OCI-LY7 (cell line): ENCODE data around the gene GGTLC1. TPM values are rescaled to one million over a fixed set of nuclear protein-coding genes. Genes with fewer than 3 reads are reported as not detected.

ENCODE experiments used
- BruUV-seq: library from RNA; stranded (reverse); fragments of 400-500 nt; replicated peaks from 2 replicates; lab custom pipeline; 2021; lab: Mats Ljungman, UMichigan
- CTCF ChIA-PET: fragments of 300-600 bp; sonication (Branson Sonifier 250); formaldehyde crosslinking; loops from one replicate; lab custom pipeline; 2022; ENCODE audit warnings: antibody characterized with exemption; ENCODE audit not compliant: unreplicated experiment; lab: Charles Lee
- POLR2A ChIA-PET: fragments of 300-600 bp; sonication (Branson Sonifier 250); formaldehyde crosslinking; loops from one replicate; lab custom pipeline; 2022; ENCODE audit warnings: antibody characterized with exemption; lab: Charles Lee
- DNase-seq: peaks from one replicate; pipeline ENCODE4 v3.0.0-alpha.2; 2015; ENCODE audit warnings: low spot score
- H2AFZ ChIP-seq: fragments of 200-600 bp; sonication (generic), shearing (Covaris generic); 2 replicates; pipeline ENCODE4 v1.6.1; 2014; ENCODE audit warnings: mild to moderate bottlenecking, antibody characterized with exemption, low read length, moderate library complexity
- H3K27ac ChIP-seq: fragments of 200-600 bp; sonication (generic); 2 replicates; pipeline ENCODE4 v1.5.1; 2014; ENCODE audit warnings: mixed run types, low read depth, mild to moderate bottlenecking, moderate library complexity, low read length, inconsistent platforms; ENCODE audit not compliant: poor library complexity, severe bottlenecking
- H3K36me3 ChIP-seq: fragments of 200-600 bp; sonication (generic); 2 replicates; pipeline ENCODE4 v1.6.1; 2014; ENCODE audit warnings: mild to moderate bottlenecking, antibody characterized with exemption, low read length, moderate library complexity, mixed read lengths; ENCODE audit not compliant: insufficient read depth
- H3K4me1 ChIP-seq: fragments of 200-600 bp; sonication (generic); 2 replicates; pipeline ENCODE4 v1.5.1; 2014; ENCODE audit warnings: mild to moderate bottlenecking, low read length; ENCODE audit not compliant: insufficient read depth, poor library complexity, severe bottlenecking
- H3K4me2 ChIP-seq: fragments of 200-600 bp; sonication (generic); 2 replicates; pipeline ENCODE4 v1.6.1; 2014; ENCODE audit warnings: mild to moderate bottlenecking, low read length
- H3K4me3 ChIP-seq: fragments of 200-600 bp; sonication (generic); 2 replicates; pipeline ENCODE4 v1.5.1; 2014; ENCODE audit warnings: mild to moderate bottlenecking, low read depth, low read length; ENCODE audit not compliant: poor library complexity, severe bottlenecking
- H3K79me2 ChIP-seq: fragments of 200-600 bp; sonication (generic); 2 replicates; pipeline ENCODE4 v1.6.1; 2016; ENCODE audit warnings: low read depth, mild to moderate bottlenecking, low read length, moderate library complexity, mixed read lengths; ENCODE audit not compliant: insufficient read depth
- H3K9me2 ChIP-seq: fragments of 200-600 bp; sonication (generic); 2 replicates; pipeline ENCODE4 v1.6.1; 2016; ENCODE audit warnings: mild to moderate bottlenecking, low read length, mixed read lengths; ENCODE audit not compliant: insufficient read depth
- H3K9me3 ChIP-seq: fragments of 200-600 bp; sonication (generic); 2 replicates; pipeline ENCODE4 v1.6.1; 2014; ENCODE audit warnings: mild to moderate bottlenecking, mixed run types, low read length, mixed read lengths
- H4K20me1 ChIP-seq: fragments of 200-600 bp; sonication (generic); 2 replicates; pipeline ENCODE4 v1.6.1; 2014; ENCODE audit warnings: mild to moderate bottlenecking, antibody characterized with exemption, low read length, moderate library complexity, mixed read lengths; ENCODE audit not compliant: insufficient read depth
- CTCF ChIP-seq: fragments of 200-600 bp; sonication (generic); conservative IDR thresholded peaks from 2 replicates; pipeline ENCODE4 v1.5.1; 2014; ENCODE audit warnings: mild to moderate bottlenecking, antibody characterized with exemption, low read length, moderate library complexity, mixed read lengths
- EZH2phosphoT487 ChIP-seq: fragments of 200-600 bp; sonication (generic); IDR thresholded peaks from 2 replicates; pipeline ENCODE4 v1.6.1; 2018; ENCODE audit warnings: low read depth, borderline replicate concordance, mild to moderate bottlenecking, mixed run types, antibody characterized with exemption, low read length, moderate library complexity, mixed read lengths
- intact Hi-C: fragments of 100-400 bp; cut with micrococcal nuclease; formaldehyde crosslinking; loops from one replicate; pipeline ENCODE4 v1.10.0; 2022; ENCODE audit not compliant: unreplicated experiment
- total RNA-seq, 2 experiments: library from RNA; depleted of rRNA in 1 of 2; stranded (reverse); fragments of >200 nt in 1 of 2; shearing (Covaris generic) in 1 of 2; gene quantifications; 2 replicates each; pipeline ENCODE4 v1.2.3, GENCODE V29; 2014 to 2022

GGTLC1 gene
- total RNA-seq, 2 experiments from 2014 or later, result not detected

DNA sequence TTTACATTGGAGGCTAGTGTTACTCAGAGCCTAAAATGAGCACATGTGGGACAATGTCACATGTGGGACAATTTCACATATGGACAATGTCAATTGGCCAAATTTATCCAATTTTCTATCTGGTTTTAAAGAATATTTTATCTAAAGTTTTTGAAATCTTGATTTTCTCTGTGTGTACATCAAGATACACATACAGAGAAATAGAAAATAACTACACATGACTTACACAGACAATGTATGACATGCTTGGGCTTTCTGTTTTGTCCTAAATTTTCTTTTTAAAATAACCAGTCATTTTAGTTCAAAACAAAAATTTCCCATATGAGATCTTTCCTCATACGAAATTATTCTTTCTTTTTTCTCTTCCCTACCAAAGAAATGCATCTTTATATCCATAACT lies 24.6 kb downstream of the GGTLC1 start:
- TF ChIP-seq EZH2phosphoT487 (no peak), CTCF (no peak)
- CTCF ChIA-PET, result no interaction called here
- H2AFZ ChIP-seq, result no peak overlapping the region
- H3K79me2 ChIP-seq, result no peaks in the 10 kb centered on the region
- POLR2A ChIA-PET, result no interaction called here
- no peaks in the 10 kb centered on the region for H4K20me1 ChIP-seq
- no TSS peak for BruUV-seq
- no peaks in the 10 kb centered on the region for H3K4me1 ChIP-seq
- H3K4me2 ChIP-seq, result no peak overlapping the region
- no peak overlapping the region for H3K27ac ChIP-seq
- H3K9me3 ChIP-seq, result peaks cover 24% of the 10 kb centered on the region; the same call in 1 of the 2 replicates
- no peaks in the 10 kb centered on the region for H3K9me2 ChIP-seq
- intact Hi-C loops, result no loop called here
- DNase-seq, result no peak
- no peaks in the 10 kb centered on the region for H3K36me3 ChIP-seq
- H3K4me3 ChIP-seq, result no peak overlapping the region

DNA sequence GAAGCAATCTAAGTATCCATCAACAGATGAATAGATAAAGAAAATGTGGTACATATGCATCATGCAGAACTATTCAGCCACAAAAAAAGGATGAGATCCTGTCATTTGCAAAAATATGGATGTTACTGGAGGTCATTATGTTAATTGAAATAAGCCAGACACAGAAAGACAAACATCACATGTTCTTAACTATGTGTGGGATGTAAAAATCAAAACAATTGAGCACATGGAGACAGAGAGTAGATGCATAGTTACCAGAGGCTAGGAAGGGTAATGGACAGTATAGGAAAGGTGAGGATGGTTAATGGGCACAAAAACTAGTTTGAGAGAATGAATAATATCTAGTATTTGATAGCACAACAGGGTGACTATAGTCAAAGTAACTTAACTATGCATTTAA lies 26.3 kb downstream of the GGTLC1 start:
- H3K9me2 ChIP-seq, result no peaks in the 10 kb centered on the region
- no peak overlapping the region for H3K4me2 ChIP-seq
- no TSS peak for BruUV-seq
- POLR2A ChIA-PET, result no interaction called here
- DNase-seq, result no peak
- intact Hi-C loops, result no loop called here
- no peak for TF ChIP-seq CTCF
- TF ChIP-seq EZH2phosphoT487, result no peak
- H3K4me1 ChIP-seq, result no peaks in the 10 kb centered on the region
- no peaks in the 10 kb centered on the region for H4K20me1 ChIP-seq
- H3K9me3 ChIP-seq, result peaks cover 24% of the 10 kb centered on the region; the same call in 1 of the 2 replicates
- no peak overlapping the region for H2AFZ ChIP-seq
- no peak overlapping the region for H3K4me3 ChIP-seq
- no peak overlapping the region for H3K27ac ChIP-seq
- CTCF ChIA-PET, result no interaction called here
- H3K36me3 ChIP-seq, result no peaks in the 10 kb centered on the region
- H3K79me2 ChIP-seq, result no peaks in the 10 kb centered on the region

DNA sequence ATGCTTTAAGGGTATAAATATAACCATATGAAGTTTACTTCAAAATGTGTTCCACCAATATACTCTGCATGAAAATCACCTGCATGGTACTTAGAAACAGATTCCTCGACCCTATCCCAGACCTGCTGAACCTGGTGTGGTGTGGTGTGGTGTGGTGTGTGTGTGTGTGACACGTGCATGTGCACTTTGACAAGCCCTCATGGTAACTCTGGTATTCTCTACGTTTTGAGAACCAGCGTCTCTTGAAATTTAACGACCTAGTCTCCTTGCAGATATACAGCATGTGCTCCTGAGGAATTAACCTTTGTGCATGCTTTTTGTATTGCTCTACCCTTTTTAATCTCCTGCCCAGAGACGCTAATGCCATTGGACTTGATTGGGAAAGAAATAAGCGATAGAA lies 29.5 kb downstream of the GGTLC1 start:
- intact Hi-C loops, result no loop called here
- CTCF ChIA-PET, result no interaction called here
- no peaks in the 10 kb centered on the region for H4K20me1 ChIP-seq

More for the DNA sequence above, 29.5 kb downstream of the GGTLC1 start:
- Histone ChIP-seq H3K4me2 (no peak overlapping the region), H3K36me3 (no peaks in the 10 kb centered on the region), H2AFZ (no peak overlapping the region), H3K4me1 (no peaks in the 10 kb centered on the region), H3K27ac (no peak overlapping the region), H3K9me3 (peaks cover 21% of the 10 kb centered on the region; the same call in 1 of the 2 replicates), H3K9me2 (no peaks in the 10 kb centered on the region), H3K79me2 (no peaks in the 10 kb centered on the region), H3K4me3 (no peak overlapping the region)
- no TSS peak for BruUV-seq
- POLR2A ChIA-PET, result no interaction called here
- DNase-seq, result no peak
- TF ChIP-seq CTCF (no peak), EZH2phosphoT487 (no peak)
